GM19438 (cell line): ENCODE data around the gene TTC31.

Experiments used
- ATAC-seq: cut with Tn5 transposase; IDR thresholded peaks from one replicate; pipeline ENCODE4 v1.9.1; 2021; ENCODE audit warnings: low read depth; ENCODE audit not compliant: unreplicated experiment

The TTC31 gene

GRCh38 chr2:74503506-74504475, 20.9 kb downstream of the TTC31 start:
- no peak for ATAC-seq

GRCh38 chr2:74504591-74504990, 21.7 kb downstream of the TTC31 start:
- no peak for ATAC-seq

DNA sequence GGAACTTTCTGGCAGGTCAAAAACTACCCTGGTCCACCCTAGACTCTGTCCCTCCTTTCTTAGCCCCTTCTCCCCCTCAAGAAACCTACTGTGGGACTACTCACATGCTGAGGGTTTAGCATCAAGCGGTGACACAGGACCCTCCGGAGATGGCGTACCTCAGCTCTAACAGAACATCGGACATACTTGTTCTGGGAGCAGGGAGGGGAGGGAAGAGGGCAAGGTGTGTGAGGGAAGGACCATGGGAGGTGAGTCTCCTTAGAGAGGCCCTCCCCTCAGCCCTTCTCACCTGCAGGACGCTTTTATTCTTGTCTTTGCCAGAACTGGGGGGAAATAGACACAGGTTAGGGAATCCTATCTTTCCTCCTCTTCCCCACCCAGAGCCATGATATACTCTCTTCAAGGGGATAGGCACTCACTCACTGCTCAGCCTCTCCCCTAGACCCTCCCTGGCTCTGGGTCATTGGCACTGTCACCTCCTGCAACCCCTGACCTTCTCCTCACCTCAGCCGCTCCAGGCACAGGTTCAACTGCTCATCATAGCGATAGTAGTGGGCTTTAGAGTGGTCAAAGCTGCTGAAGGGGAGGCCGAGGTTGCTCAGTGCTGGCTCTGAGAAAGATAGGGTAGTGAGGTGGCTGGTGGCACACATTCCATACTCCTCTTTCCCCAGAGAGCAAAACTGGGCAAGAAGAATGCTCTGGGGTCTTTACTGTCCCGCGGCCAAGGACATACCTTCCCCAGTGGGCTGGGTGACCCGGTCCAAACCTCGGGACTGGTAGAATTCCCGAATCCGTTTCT, 22.8 kb downstream of the TTC31 start:
- ATAC-seq, result no peak

- peak; percentile 91 for ATAC-seq
These were observed 24.5 kb downstream of the TTC31 start, which contains the start of gene PCGF1 for GRCh38 chr2:74507145-74507925. PCGF1 (minus strand) TSS chr2:74507695; CDS start chr2:74507668, 27 bp downstream.

GRCh38 chr2:74507926-74508520, 25.1 kb downstream of the TTC31 start:
- ATAC-seq, result peak; percentile 2

DNA sequence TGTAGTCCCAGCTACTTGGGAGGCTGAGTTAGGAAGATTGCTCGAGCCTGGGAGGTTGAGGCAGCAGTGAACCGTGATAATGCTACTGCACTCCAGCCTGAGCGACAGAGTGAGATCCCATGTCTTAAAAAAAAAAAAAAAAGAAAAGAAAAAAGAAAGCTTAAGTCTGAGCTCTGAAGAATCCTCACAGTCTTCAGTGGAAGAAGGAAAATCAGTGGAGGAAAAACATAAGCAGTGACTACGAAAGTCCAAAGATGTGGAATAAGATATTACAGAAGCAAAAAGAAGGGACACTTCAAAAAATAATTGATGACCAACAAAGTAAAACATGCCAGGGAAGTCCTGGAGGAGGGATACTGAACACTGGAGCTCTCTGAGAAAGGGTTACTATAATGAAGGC, 27.4 kb downstream of the TTC31 start:
- ATAC-seq, result no peak

GRCh38 chr2:74511104-74511989, 28.5 kb downstream of the TTC31 start:
- ATAC-seq, result no peak

DNA sequence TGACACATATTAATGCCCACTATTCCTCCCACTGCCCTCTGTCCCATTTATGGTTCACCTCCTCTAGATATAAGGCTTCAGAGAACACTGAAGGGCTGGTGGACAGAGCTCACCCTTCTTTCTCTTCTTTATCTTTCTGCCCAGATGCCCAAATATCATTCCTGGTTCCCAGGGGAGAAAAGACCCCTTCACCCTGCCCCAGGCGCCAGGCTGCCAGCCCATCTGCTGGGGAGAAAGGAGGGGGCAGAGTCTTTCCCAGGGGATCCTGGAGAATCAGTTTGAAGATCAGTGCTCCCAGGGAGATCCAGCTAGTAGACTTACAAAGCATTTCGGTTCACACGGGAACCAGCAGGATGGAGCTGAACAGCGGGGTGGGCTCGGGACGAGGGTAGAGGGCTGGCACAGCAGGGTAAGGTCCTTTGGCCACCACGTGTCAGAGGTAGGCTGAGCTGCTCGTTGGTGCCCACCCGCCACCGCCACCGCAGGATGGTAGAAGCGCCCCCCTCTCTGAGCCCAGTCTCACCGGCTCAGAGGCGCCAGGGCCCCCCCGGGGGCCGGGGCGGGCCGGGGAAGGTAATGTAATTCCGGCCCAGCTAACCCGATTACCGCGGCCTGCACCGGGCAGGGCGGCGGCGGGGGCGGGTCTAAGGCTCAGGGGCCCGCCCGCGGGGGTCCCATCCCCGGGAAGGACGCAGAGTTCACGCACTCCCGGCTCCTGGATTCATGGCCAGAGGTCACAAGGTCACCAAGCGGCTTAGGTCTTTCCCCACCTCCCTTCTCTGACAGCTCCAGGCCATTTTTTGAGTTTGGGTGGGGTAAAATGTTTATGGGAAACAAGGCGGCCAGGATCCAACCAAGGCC, 30.1 kb downstream of the TTC31 start:
- ATAC-seq, result no peak

DNA sequence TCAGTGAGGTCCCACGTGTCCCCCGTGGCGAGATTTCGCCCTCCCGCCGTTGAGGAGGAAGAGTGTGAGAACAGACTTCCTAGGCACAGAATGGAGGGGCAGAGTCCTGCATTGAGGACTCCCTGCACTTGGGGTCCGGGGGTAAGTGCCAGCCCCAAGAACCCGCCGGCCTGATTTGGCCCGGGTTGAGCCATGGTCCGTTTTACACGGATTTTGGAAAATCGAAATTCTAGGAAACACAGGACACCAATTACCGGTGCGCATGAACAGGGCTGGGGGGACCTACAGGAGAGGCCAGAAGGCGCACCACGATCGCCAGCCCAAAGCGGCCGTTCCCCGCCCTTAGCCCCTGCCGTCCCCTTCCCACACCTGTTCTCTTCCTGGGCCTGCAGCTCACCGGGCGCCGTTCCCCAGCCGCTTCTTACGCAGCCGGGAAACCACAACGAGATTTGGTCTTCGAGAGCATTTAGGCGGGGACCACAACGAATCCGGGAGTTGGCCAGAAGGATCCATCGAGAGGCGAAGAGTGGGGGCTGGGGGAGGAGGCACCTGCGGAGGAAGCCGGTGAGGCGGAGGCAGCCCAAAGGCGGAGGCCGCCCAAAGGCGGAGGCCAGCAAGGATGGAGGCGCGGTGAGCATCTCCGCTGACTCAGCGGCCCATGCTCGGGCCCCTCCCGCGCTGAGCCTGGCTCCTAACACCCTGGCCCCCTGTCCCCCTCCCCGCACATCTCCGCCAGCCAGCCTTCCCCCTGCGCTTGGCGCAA, 30.9 kb downstream of the TTC31 start:
- ATAC-seq, result no peak

DNA sequence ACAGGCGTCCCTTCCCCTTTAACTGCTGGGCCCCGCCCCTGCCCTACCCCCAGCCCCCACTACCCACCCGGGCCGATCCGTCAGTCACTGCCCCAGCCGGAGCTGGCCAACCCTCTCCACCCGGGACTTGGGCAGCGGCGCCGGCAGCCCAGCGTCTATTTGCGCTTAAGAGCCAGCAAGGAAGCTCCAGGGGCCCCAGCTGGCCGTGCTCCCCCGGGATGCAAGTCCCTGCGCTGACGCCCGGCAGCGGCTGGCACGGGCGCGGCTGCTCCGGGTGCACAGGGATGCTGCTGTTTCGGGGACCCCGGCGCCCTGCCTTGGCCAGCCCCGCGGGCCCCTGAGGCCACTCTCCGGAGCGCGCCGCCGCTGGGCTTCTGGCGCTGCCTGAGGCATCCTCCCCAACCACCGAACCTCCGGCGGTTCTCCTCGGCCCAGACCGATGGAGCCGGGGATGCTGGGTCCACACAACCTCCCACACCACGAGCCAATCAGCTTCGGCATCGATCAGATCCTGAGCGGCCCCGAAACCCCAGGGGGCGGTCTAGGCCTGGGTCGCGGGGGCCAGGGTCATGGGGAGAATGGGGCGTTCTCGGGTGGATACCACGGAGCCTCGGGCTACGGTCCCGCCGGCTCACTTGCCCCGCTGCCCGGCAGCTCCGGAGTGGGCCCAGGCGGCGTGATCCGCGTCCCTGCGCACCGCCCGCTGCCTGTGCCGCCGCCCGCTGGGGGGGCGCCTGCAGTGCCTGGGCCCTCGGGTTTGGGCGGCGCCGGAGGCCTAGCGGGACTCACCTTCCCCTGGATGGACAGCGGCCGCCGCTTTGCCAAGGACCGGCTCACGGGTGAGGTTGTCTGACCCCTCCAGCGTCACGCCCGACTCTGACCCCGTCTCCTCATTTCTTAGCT, 31.7 kb downstream of the TTC31 start, which contains the start of gene TLX2:
TLX2 (plus strand) TSS at position 83 of the 903 bp plus-strand sequence; CDS start at position 440, 357 bp downstream.
- no peak for ATAC-seq

DNA sequence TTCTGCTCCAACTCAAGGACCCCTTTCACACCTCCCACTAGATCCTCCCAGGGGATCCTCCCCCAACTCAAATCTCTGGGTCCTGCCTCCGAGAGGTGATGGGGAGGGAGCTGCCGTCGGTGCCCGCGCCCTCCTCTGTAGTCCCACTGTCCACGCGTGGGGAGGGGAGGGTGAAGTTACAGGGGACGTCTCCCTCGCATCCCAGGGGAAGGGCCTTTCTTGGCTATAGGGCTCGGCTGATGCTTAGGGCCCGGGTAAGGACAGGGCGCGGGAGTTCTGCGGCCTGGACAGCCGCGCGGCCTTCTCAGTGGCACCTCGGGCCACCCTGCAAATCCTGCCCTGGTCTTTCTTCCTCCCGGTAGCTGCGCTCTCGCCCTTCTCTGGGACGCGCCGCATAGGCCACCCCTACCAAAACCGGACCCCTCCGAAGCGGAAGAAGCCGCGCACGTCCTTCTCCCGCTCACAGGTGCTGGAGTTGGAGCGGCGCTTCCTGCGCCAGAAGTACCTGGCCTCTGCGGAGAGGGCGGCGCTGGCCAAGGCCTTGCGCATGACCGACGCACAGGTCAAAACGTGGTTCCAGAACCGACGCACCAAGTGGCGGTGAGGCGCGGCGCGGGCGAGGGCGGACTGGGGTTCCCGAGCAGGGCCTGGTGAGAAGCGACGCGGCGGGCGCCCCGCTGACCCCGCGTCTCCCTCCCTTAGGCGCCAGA, 32.5 kb downstream of the TTC31 start:
- ATAC-seq, result no peak

- ATAC-seq, result no peak
These were observed 33.2 kb downstream of the TTC31 start for GRCh38 chr2:74515981-74516633.

- no peak for ATAC-seq
These were observed 33.8 kb downstream of the TTC31 start for GRCh38 chr2:74516650-74517049.

DNA sequence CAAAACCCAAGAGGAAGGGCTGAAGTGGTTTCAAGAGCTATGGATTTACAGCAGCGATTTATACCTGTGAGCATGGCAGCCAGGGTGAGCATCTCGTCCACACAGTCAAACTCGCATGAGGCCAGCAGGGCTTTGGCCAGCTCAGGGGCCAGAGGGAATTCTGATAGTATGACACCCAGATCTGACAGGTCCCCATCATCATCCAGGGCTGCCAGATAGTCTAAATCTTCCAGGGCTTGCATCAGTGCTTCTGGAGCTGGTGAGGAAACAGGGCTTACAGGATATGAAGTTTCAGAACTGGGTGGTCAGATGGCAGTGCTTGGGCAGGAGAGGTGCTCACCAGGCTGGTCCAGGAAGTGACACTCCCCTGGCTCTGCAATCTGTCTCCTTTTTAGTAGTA, 39.6 kb downstream of the TTC31 start:
- ATAC-seq, result no peak

DNA sequence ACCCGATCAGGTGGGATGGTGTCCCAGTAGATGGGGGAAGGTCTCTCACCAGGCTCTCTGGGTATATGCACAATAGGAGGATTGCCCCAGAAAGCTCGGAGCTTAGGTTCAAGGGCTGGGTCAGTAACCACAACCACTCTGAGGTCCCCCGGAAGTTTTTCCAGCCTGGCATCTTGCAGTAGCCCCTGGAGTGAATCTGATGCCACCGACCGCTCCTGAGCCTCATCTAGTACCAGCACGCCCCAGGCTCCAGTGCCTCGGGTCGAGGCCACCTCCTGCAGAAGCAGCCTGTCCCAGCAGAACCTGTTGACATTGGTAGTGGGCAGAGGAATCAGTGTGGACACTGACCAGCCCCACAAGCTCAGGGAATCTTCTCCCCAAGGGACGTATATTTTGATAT, 41.1 kb downstream of the TTC31 start:
- ATAC-seq, result no peak
